ENCODE results near the gene ZIC3. TPM values are rescaled to one million over a fixed set of nuclear protein-coding genes. Genes with fewer than 3 reads are reported as not detected.

The ZIC3 gene
- total RNA-seq, 3 donors from 2014 or later (not counting 1 experiment from before 2014, with no cell fraction given), result not detected

DNA sequence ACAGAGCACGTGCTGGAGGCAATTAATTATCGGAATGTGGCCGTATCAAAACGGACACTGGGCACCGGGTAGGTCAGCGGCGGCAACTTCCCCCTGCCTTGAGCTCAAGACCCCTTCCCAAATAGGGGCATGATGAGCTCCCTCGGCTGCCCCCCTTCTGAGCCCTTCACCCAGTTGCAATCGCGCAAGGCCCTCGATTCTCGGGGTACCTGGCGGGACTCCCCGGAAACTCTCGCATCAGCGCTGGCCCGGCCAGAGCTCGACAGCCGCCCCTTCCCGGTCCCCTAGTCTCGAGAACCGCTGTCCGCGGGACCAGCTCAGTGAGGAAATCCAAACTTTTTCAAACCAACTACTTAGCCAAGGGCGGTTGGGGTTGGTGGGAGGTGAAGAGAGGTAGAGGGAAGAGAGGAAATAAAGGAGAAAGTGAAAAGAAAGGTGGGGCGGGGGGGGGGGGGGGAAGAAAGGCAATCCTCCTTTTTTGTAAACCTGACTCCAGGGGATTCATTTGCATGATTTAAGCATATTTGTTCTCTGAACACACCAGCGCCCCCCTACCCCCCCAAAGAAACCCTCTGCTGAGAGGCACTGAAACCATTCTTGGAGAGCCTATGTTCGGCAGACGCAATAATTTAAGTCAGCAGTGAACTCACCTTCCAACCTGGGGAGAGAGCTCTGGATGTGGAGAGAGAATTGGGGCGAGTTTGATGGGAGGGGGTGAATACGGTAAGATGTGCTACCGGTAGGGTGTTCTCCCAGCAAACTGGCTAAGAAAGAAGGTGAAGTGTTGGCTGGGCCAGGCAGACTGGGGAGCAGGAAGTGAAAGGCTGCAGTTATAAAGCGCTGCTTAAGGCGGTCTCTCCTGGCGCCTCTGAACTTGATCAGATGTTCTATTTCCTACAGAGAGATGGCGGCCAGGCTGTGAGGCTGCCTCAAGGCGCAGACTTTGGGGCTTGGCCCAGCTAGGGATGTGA is 2.0 kb upstream of the ZIC3 start:
- peak in 1 of 2 donors; percentile 7 for DNase-seq
- Mint-ChIP-seq H3K4me1 (peaks cover 0 to 11% of the 10 kb centered on the region in 2 donors), H3K9me3 (no peaks in the 10 kb centered on the region), H3K27ac (no peak overlapping the region), H3K4me3 (no peak overlapping the region), H3K36me3 (no peaks in the 10 kb centered on the region), H3K27me3 (ENCODE audit: low read depth in 2 of 2) (peaks cover 26 to 43% of the 10 kb centered on the region in 2 donors)
- Histone ChIP-seq H3K27me3 (ENCODE audit: control insufficient read depth, insufficient read depth, low read length) (peaks cover 17% of the 10 kb centered on the region), H3K4me3 (ENCODE audit: low read length) (no peak overlapping the region), H3K36me3 (ENCODE audit: control insufficient read depth, insufficient read depth, low read length) (no peaks in the 10 kb centered on the region), H3K9me3 (ENCODE audit: control insufficient read depth, insufficient read depth, low read length) (no peaks in the 10 kb centered on the region), H3K4me1 (ENCODE audit: control insufficient read depth, insufficient read depth, low read length) (peaks cover 9% of the 10 kb centered on the region), H3K27ac (ENCODE audit: low read length) (no peak overlapping the region)
- intact Hi-C loops (cut with micrococcal nuclease), result no loop called here
- TF ChIP-seq, protein P1, sequence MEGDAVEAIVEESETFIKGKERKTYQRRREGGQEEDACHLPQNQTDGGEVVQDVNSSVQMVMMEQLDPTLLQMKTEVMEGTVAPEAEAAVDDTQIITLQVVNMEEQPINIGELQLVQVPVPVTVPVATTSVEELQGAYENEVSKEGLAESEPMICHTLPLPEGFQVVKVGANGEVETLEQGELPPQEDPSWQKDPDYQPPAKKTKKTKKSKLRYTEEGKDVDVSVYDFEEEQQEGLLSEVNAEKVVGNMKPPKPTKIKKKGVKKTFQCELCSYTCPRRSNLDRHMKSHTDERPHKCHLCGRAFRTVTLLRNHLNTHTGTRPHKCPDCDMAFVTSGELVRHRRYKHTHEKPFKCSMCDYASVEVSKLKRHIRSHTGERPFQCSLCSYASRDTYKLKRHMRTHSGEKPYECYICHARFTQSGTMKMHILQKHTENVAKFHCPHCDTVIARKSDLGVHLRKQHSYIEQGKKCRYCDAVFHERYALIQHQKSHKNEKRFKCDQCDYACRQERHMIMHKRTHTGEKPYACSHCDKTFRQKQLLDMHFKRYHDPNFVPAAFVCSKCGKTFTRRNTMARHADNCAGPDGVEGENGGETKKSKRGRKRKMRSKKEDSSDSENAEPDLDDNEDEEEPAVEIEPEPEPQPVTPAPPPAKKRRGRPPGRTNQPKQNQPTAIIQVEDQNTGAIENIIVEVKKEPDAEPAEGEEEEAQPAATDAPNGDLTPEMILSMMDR (IDR thresholded peaks at IDR 0.05), result no peak
- WGBS (ENCODE audit: insufficient coverage), result 12% methylated on average over 29 of the region's 37 CpGs
- no peak for ATAC-seq

DNA sequence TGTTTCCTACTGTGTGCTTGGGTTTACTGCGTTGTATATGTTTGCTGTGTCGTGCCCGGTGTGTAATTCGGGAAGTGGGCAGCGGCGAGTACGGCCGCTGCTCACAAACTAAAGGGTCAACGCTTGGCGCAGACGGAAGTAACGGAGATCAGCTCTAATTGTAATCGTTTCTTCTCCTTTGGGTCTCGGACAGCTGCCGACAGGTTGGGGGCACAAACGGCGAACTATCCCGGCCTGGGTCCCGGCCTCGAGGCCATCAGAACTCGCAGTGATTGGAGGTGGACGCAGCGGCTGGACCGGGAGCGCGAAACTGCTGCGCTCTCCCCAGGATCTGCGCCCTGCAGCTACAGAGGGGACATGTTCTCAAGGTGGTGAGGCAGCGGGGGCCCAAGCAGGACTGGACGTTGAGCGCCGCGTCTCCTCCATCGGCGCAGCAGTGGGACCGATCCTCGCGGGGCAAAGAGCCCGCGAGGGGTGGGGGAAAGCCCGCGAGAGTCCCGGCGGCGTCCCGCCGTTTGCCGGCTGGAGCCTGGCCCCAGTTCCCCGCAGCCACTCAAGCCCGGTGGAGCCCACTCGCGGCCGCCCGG is 516 bp upstream of the ZIC3 start:
- H3K4me1 Mint-ChIP-seq, result peaks cover 0 to 11% of the 10 kb centered on the region in 2 donors

DNA sequence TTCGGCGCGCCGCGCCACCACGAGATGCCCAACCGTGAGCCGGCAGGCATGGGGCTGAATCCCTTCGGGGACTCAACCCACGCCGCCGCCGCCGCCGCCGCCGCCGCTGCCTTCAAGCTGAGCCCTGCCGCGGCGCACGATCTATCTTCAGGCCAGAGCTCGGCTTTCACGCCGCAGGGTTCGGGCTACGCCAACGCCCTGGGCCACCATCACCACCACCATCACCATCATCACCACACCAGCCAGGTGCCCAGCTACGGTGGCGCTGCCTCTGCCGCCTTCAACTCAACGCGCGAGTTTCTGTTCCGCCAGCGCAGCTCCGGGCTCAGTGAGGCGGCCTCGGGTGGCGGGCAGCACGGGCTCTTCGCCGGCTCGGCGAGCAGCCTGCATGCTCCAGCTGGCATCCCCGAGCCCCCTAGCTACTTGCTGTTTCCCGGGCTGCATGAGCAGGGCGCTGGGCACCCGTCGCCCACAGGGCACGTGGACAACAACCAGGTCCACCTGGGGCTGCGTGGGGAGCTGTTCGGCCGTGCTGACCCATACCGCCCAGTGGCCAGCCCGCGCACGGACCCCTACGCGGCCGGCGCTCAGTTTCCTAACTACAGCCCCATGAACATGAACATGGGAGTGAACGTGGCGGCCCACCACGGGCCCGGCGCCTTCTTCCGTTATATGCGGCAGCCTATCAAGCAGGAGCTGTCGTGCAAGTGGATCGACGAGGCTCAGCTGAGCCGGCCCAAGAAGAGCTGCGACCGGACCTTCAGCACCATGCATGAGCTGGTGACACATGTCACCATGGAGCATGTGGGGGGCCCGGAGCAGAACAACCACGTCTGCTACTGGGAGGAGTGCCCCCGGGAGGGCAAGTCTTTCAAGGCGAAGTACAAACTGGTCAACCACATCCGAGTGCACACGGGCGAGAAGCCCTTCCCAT is 1.1 kb downstream of the ZIC3 start:
- intact Hi-C loops (cut with micrococcal nuclease), result no loop called here

More for the DNA sequence above, 516 bp upstream of the ZIC3 start:
- no peak overlapping the region for H3K4me3 Mint-ChIP-seq
- no peak for ATAC-seq
- TF ChIP-seq, protein P1 (IDR thresholded peaks at IDR 0.05), result no peak
- H3K9me3 Mint-ChIP-seq, result no peaks in the 10 kb centered on the region
- no peaks in the 10 kb centered on the region for H3K9me3 ChIP-seq (ENCODE audit: control insufficient read depth, insufficient read depth, low read length)
- no peaks in the 10 kb centered on the region for H3K36me3 ChIP-seq (ENCODE audit: control insufficient read depth, insufficient read depth, low read length)
- DNase-seq, result no peak
- H3K27ac ChIP-seq (ENCODE audit: low read length), result no peak overlapping the region
- H3K27ac Mint-ChIP-seq, result no peak overlapping the region
- peaks cover 17% of the 10 kb centered on the region for H3K27me3 ChIP-seq (ENCODE audit: control insufficient read depth, insufficient read depth, low read length)
- H3K4me1 ChIP-seq (ENCODE audit: control insufficient read depth, insufficient read depth, low read length), result peaks cover 9% of the 10 kb centered on the region
- no peak overlapping the region for H3K4me3 ChIP-seq (ENCODE audit: low read length)
- H3K27me3 Mint-ChIP-seq (ENCODE audit: low read depth in 2 of 2), result peaks cover 32 to 51% of the 10 kb centered on the region in 2 donors
- H3K36me3 Mint-ChIP-seq, result no peaks in the 10 kb centered on the region
- intact Hi-C loops (cut with micrococcal nuclease), result no loop called here
- WGBS (ENCODE audit: insufficient coverage), result 6% methylated on average over 54 of the region's 54 CpGs

More for the DNA sequence above, 1.1 kb downstream of the ZIC3 start:
- H3K27ac Mint-ChIP-seq, result no peak overlapping the region
- whole genome bisulfite sequencing (ENCODE audit: insufficient coverage), result 4% methylated on average over 82 of the region's 82 CpGs
- DNase-seq (peak in 1 of 2 donors; percentile 10), ATAC-seq (no peak)
- Histone ChIP-seq H3K27ac (ENCODE audit: low read length) (no peak overlapping the region), H3K36me3 (ENCODE audit: control insufficient read depth, insufficient read depth, low read length) (no peaks in the 10 kb centered on the region), H3K9me3 (ENCODE audit: control insufficient read depth, insufficient read depth, low read length) (no peaks in the 10 kb centered on the region), H3K4me1 (ENCODE audit: control insufficient read depth, insufficient read depth, low read length) (peaks cover 9% of the 10 kb centered on the region), H3K4me3 (ENCODE audit: low read length) (no peak overlapping the region), H3K27me3 (ENCODE audit: control insufficient read depth, insufficient read depth, low read length) (peaks cover 20% of the 10 kb centered on the region)
- peak overlapping the region; percentile 37 for H3K4me3 Mint-ChIP-seq
- H3K27me3 Mint-ChIP-seq (ENCODE audit: low read depth in 2 of 2), result peaks cover 29 to 55% of the 10 kb centered on the region in 2 donors
- H3K4me1 Mint-ChIP-seq, result peaks cover 0 to 11% of the 10 kb centered on the region in 2 donors
- H3K36me3 Mint-ChIP-seq, result peaks cover 7% of the 10 kb centered on the region
- no peaks in the 10 kb centered on the region for H3K9me3 Mint-ChIP-seq
- TF ChIP-seq, protein P1 (IDR thresholded peaks at IDR 0.05), result no peak
